Naive thymus-derived CD4-positive, alpha-beta T cell (primary cell): ENCODE results near the gene GALNT12. TPM values are rescaled to one million over a fixed set of nuclear protein-coding genes. Genes with fewer than 3 reads are reported as not detected.

Experiments used
- ATAC-seq: fragments of 150-1000 bp; cut with Tn5 transposase; 2 replicates; pipeline ENCODE4 v1.10.0; 2021; ENCODE audit warnings: mild to moderate bottlenecking, moderate library complexity
- CTCF ChIA-PET: fragments of 350-600 bp; sonication (Branson Sonifier 250); formaldehyde crosslinking; loops from one replicate; lab custom pipeline; 2021; ENCODE audit warnings: antibody characterized with exemption; lab: Charles Lee
- POLR2A ChIA-PET: fragments of 350-600 bp; sonication (Branson Sonifier 250); formaldehyde crosslinking; loops from one replicate; lab custom pipeline; 2021; ENCODE audit warnings: antibody characterized with exemption, inconsistent platforms; lab: Charles Lee
- DNase-seq, 9 donors: peaks; one replicate each; pipeline versions ENCODE4 v3.0.0 to v3.0.0-alpha.2; 2020 to 2022; ENCODE audit warnings: mixed read lengths in 1 of 9
- H3K27ac ChIP-seq: one replicate; pipeline ENCODE4 v1.7.0; 2013; ENCODE audit warnings: mild to moderate bottlenecking, low read depth, low read length, moderate library complexity
- H3K27me3 ChIP-seq, 2 donors: one replicate each; pipeline ENCODE4 v1.7.0; 2013; ENCODE audit warnings: low read length in 2 of 2, mild to moderate bottlenecking in 2 of 2, moderate library complexity in 2 of 2; ENCODE audit not compliant: control insufficient read depth in 2 of 2, insufficient read depth in 2 of 2
- H3K36me3 ChIP-seq, 3 experiments: 1 replicate in 2 of 3; 2 replicates in 1 of 3; pipeline ENCODE4 v1.7.0; 2013; ENCODE audit warnings: low read length in 3 of 3, mild to moderate bottlenecking in 3 of 3, moderate library complexity in 1 of 3; ENCODE audit not compliant: insufficient read depth in 3 of 3, control insufficient read depth in 2 of 3
- H3K4me1 ChIP-seq, 2 donors: one replicate each; pipeline ENCODE4 v1.7.0; 2013; ENCODE audit warnings: low read length in 2 of 2, mild to moderate bottlenecking in 2 of 2, moderate library complexity in 1 of 2; ENCODE audit not compliant: control insufficient read depth in 2 of 2, insufficient read depth in 2 of 2
- H3K4me3 ChIP-seq: 2 replicates; pipeline ENCODE4 v1.7.0; 2013; ENCODE audit warnings: mild to moderate bottlenecking, low read length
- H3K9me3 ChIP-seq, 3 experiments: 1 replicate in 2 of 3; 2 replicates in 1 of 3; pipeline ENCODE4 v1.7.0; 2013; ENCODE audit warnings: low read length in 3 of 3; ENCODE audit not compliant: control insufficient read depth in 2 of 3
- H3K27ac Mint-ChIP-seq, 9 donors: one replicate each; pipeline ENCODE4 v1.8.0; 2020 to 2022; ENCODE audit warnings: mixed read lengths in 9 of 9, mild to moderate bottlenecking in 8 of 9, moderate library complexity in 5 of 9, inconsistent platforms in 2 of 9
- H3K27me3 Mint-ChIP-seq, 5 donors: one replicate each; pipeline ENCODE4 v1.8.0; 2021 to 2022; ENCODE audit warnings: mixed read lengths in 5 of 5, mild to moderate bottlenecking in 1 of 5
- H3K36me3 Mint-ChIP-seq, 5 donors: one replicate each; pipeline ENCODE4 v1.8.0; 2020 to 2022; ENCODE audit warnings: mixed read lengths in 5 of 5, mild to moderate bottlenecking in 3 of 5, inconsistent platforms in 1 of 5
- H3K4me1 Mint-ChIP-seq, 7 donors: one replicate each; pipeline ENCODE4 v1.8.0; 2020 to 2022; ENCODE audit warnings: mixed read lengths in 7 of 7, mild to moderate bottlenecking in 3 of 7, inconsistent platforms in 1 of 7
- H3K4me3 Mint-ChIP-seq, 10 donors: one replicate each; pipeline ENCODE4 v1.8.0; 2020 to 2022; ENCODE audit warnings: mild to moderate bottlenecking in 10 of 10, mixed read lengths in 10 of 10, moderate library complexity in 6 of 10, inconsistent platforms in 2 of 10
- H3K9me3 Mint-ChIP-seq, 11 donors: one replicate each; pipeline ENCODE4 v1.8.0; 2020 to 2022; ENCODE audit warnings: mixed read lengths in 11 of 11, mild to moderate bottlenecking in 4 of 11, inconsistent platforms in 1 of 11, moderate library complexity in 1 of 11
- intact Hi-C, 2 donors: fragments of 100-400 bp; cut with micrococcal nuclease; formaldehyde crosslinking; loops; one replicate each; pipeline ENCODE4 v1.15.1; 2023
- polyA plus RNA-seq, 2 donors: library from polyadenylated mRNA; unstranded; fragments of 300-500 nt; fragmentation: Illumina TruSeq; gene quantifications; one replicate each; pipeline ENCODE4 v1.2.3, GENCODE V29; 2021
- total RNA-seq, 6 experiments: library from RNA in 5 of 6; stranded (reverse) in 5 of 6; gene quantifications; 1 replicate in 5 of 6; 2 replicates in 1 of 6; pipeline ENCODE4 v1.2.3 and lab custom pipeline; 2021 to 2026

Gene GALNT12
- total and polyA plus RNA-seq, 7 experiments from 2014 or later: 3.1 to 14.3 (median 10.1) TPM

GRCh38 chr9:98767915-98768314 lies 39.6 kb upstream of the GALNT12 start:
- H3K4me1 ChIP-seq: no peaks in the 10 kb centered on the region
- ChIA-PET CTCF (no interaction called here), POLR2A (no interaction called here)
- no peaks in the 10 kb centered on the region for H3K4me1 Mint-ChIP-seq
- no peaks in the 10 kb centered on the region for H3K27me3 Mint-ChIP-seq
- peaks cover 0 to 19% (median 4%) of the 10 kb centered on the region in 11 donors for H3K9me3 Mint-ChIP-seq
- no peaks in the 10 kb centered on the region for H3K27me3 ChIP-seq
- H3K4me3 Mint-ChIP-seq: no peak overlapping the region
- no peak overlapping the region for H3K27ac Mint-ChIP-seq
- H3K9me3 ChIP-seq: no peaks in the 10 kb centered on the region
- H3K36me3 ChIP-seq: peaks cover 0 to 57% (median 0%) of the 10 kb centered on the region in 3 experiments
- H3K4me3 ChIP-seq: no peak overlapping the region
- no peak for ATAC-seq
- peak in 1 of 9 donors; percentile 11 for DNase-seq
- no peak overlapping the region for H3K27ac ChIP-seq
- peaks cover 3 to 90% (median 76%) of the 10 kb centered on the region in 5 donors for H3K36me3 Mint-ChIP-seq
- intact Hi-C loops: no loop called here

GRCh38 chr9:98768344-98768743 lies 39.1 kb upstream of the GALNT12 start:
- H3K9me3 Mint-ChIP-seq: peaks cover 0 to 19% (median 4%) of the 10 kb centered on the region in 11 donors
- H3K4me3 Mint-ChIP-seq: no peak overlapping the region
- no peak overlapping the region for H3K4me3 ChIP-seq
- H3K4me1 ChIP-seq: no peaks in the 10 kb centered on the region
- peaks cover 3 to 90% (median 76%) of the 10 kb centered on the region in 5 donors for H3K36me3 Mint-ChIP-seq
- H3K4me1 Mint-ChIP-seq: no peaks in the 10 kb centered on the region
- ChIA-PET POLR2A (no interaction called here), CTCF (no interaction called here)
- H3K9me3 ChIP-seq: no peaks in the 10 kb centered on the region
- H3K27ac Mint-ChIP-seq: no peak overlapping the region
- H3K36me3 ChIP-seq: peaks cover 0 to 62% (median 0%) of the 10 kb centered on the region in 3 experiments
- H3K27me3 ChIP-seq: no peaks in the 10 kb centered on the region
- no peak for ATAC-seq
- no peaks in the 10 kb centered on the region for H3K27me3 Mint-ChIP-seq
- peak in 1 of 9 donors; percentile 6 for DNase-seq
- no peak overlapping the region for H3K27ac ChIP-seq
- intact Hi-C loops: no loop called here

GRCh38 chr9:98770717-98771116 lies 36.8 kb upstream of the GALNT12 start:
- Mint-ChIP-seq H3K4me3 (no peak overlapping the region), H3K27ac (no peak overlapping the region), H3K36me3 (peaks cover 0 to 75% (median 56%) of the 10 kb centered on the region in 5 donors), H3K4me1 (no peaks in the 10 kb centered on the region), H3K9me3 (no peaks in the 10 kb centered on the region), H3K27me3 (no peaks in the 10 kb centered on the region)
- ChIA-PET POLR2A (no interaction called here), CTCF (no interaction called here)
- Histone ChIP-seq H3K9me3 (no peaks in the 10 kb centered on the region), H3K27me3 (no peaks in the 10 kb centered on the region), H3K4me3 (no peak overlapping the region), H3K4me1 (no peaks in the 10 kb centered on the region), H3K36me3 (peaks cover 0 to 66% (median 0%) of the 10 kb centered on the region in 3 experiments), H3K27ac (no peak overlapping the region)
- ATAC-seq (no peak), DNase-seq (peak in 1 of 9 donors; percentile 14)
- intact Hi-C loops: no loop called here

GRCh38 chr9:98771209-98771874 lies 36.1 kb upstream of the GALNT12 start:
- intact Hi-C loops: no loop called here
- Histone ChIP-seq H3K9me3 (no peaks in the 10 kb centered on the region), H3K27me3 (no peaks in the 10 kb centered on the region), H3K36me3 (peaks cover 0 to 66% (median 0%) of the 10 kb centered on the region in 3 experiments), H3K4me3 (no peak overlapping the region), H3K4me1 (no peaks in the 10 kb centered on the region), H3K27ac (no peak overlapping the region)
- no peak overlapping the region for H3K4me3 Mint-ChIP-seq
- H3K27ac Mint-ChIP-seq: no peak overlapping the region
- POLR2A ChIA-PET: no interaction called here
- no peaks in the 10 kb centered on the region for H3K9me3 Mint-ChIP-seq
- H3K27me3 Mint-ChIP-seq: no peaks in the 10 kb centered on the region
- peaks cover 0 to 70% (median 52%) of the 10 kb centered on the region in 5 donors for H3K36me3 Mint-ChIP-seq
- ATAC-seq (no peak), DNase-seq (peak in 1 of 9 donors; percentile 15)
- no peaks in the 10 kb centered on the region for H3K4me1 Mint-ChIP-seq
- CTCF ChIA-PET: no interaction called here

- Histone ChIP-seq H3K9me3 (no peaks in the 10 kb centered on the region), H3K4me1 (no peaks in the 10 kb centered on the region), H3K36me3 (peaks cover 0 to 54% (median 0%) of the 10 kb centered on the region in 3 experiments), H3K4me3 (no peak overlapping the region), H3K27me3 (no peaks in the 10 kb centered on the region), H3K27ac (no peak overlapping the region)
- Mint-ChIP-seq H3K4me3 (no peak overlapping the region), H3K27me3 (no peaks in the 10 kb centered on the region), H3K9me3 (no peaks in the 10 kb centered on the region), H3K27ac (no peak overlapping the region), H3K4me1 (peaks cover 0 to 7% (median 0%) of the 10 kb centered on the region in 7 donors), H3K36me3 (peaks cover 0 to 65% (median 49%) of the 10 kb centered on the region in 5 donors)
- intact Hi-C loops: no loop called here
- peak in 1 of 9 donors; percentile 12 for DNase-seq
- no peak for ATAC-seq
- CTCF ChIA-PET: no interaction called here
- POLR2A ChIA-PET: no interaction called here
Measured at GRCh38 chr9:98772364-98773155, 34.9 kb upstream of the GALNT12 start.

GRCh38 chr9:98773721-98774120 lies 33.7 kb upstream of the GALNT12 start:
- POLR2A ChIA-PET: no interaction called here

More at GRCh38 chr9:98773721-98774120, 33.7 kb upstream of the GALNT12 start:
- no peak for ATAC-seq
- Mint-ChIP-seq H3K36me3 (peaks cover 0 to 62% (median 46%) of the 10 kb centered on the region in 5 donors), H3K4me3 (no peak overlapping the region), H3K9me3 (no peaks in the 10 kb centered on the region), H3K27me3 (no peaks in the 10 kb centered on the region), H3K27ac (no peak overlapping the region), H3K4me1 (peaks cover 0 to 7% (median 0%) of the 10 kb centered on the region in 7 donors)
- no peaks in the 10 kb centered on the region for H3K4me1 ChIP-seq
- intact Hi-C loops: no loop called here
- H3K27me3 ChIP-seq: no peaks in the 10 kb centered on the region
- H3K27ac ChIP-seq: no peak overlapping the region
- H3K9me3 ChIP-seq: no peaks in the 10 kb centered on the region
- peaks cover 0 to 43% (median 0%) of the 10 kb centered on the region in 3 experiments for H3K36me3 ChIP-seq
- H3K4me3 ChIP-seq: no peak overlapping the region
- DNase-seq: peak in 1 of 9 donors; percentile 6
- CTCF ChIA-PET: interaction anchor here (1.9 kb wide), 1 partner anchor 19 kb away, joined by 6 read pairs; no protein-coding TSS in a partner anchor
